Pancreas (tissue), 10 donors: Measurements from ENCODE around the gene TRIM71. TPM values are rescaled to one million over a fixed set of nuclear protein-coding genes. Genes with fewer than 3 reads are reported as not detected.

Experiments used
- ATAC-seq, 4 donors: fragments of 200-7000 bp; cut with Tn5 transposase; one replicate each; pipeline versions ENCODE4 v1.8.0 to v1.9.1; 2020; ENCODE audit warnings: mild to moderate bottlenecking in 4 of 4, moderate library complexity in 4 of 4
- DNase-seq, 6 donors: peaks; one replicate each; pipeline ENCODE4 v3.0.0-alpha.2; 2020
- FAIRE-seq: peaks from 2 replicates; lab custom pipeline; 2012; peaks lifted over from hg19 to GRCh38; lab: Jason Lieb, UNC
- H3K27ac ChIP-seq, 4 donors: fragments of 200-600 bp; sonication (generic); 1 replicate in 3 of 4; 2 replicates in 1 of 4; pipeline versions ENCODE4 v1.5.0 to v1.8.0; 2020
- H3K27me3 ChIP-seq, 4 donors: fragments of 200-600 bp; one replicate each; pipeline ENCODE4 v1.8.0; 2021
- H3K36me3 ChIP-seq, 3 donors: fragments of 200-600 bp; sonication (generic) in 1 of 3; one replicate each; pipeline versions ENCODE4 v1.5.0 to v1.8.0; 2020 to 2021
- H3K4me1 ChIP-seq, 3 donors: fragments of 200-600 bp; one replicate each; pipeline ENCODE4 v1.8.0; 2021
- H3K4me3 ChIP-seq, 4 donors: fragments of 200-600 bp; sonication (generic) in 2 of 4; one replicate each; pipeline versions ENCODE4 v1.5.0 to v1.8.0; 2020 to 2021
- H3K9me3 ChIP-seq, 4 donors: fragments of 200-600 bp; one replicate each; pipeline ENCODE4 v1.8.0; 2021
- CTCF ChIP-seq, 4 donors: fragments of 200-600 bp; sonication (generic) in 3 of 4; IDR thresholded peaks; one replicate each; pipeline versions ENCODE4 v1.5.0 to v1.8.0; 2021; ENCODE audit warnings: antibody characterized with exemption in 4 of 4
- WGBS, 2 donors: extraction: QIAGEN DNeasy Blood & Tissue Kit; methylation state at CpG; one replicate each; pipeline ENCODE4 v1.1.7; 2013; 5-methylcytosine and 5-hydroxymethylcytosine counted together
- intact Hi-C, 3 donors: fragments of 100-400 bp; cut with DNase I; formaldehyde crosslinking; loops; one replicate each; pipeline versions ENCODE4 v1.11.1 to v1.14.2; 2022
- polyA plus RNA-seq, 2 donors: library from polyadenylated mRNA; stranded (reverse); fragments of 200-250 nt; gene quantifications; one replicate each; pipeline ENCODE4 v1.2.3, GENCODE V29; 2013
- total RNA-seq, 6 donors: library from RNA; stranded (reverse); fragmentation: NEBNext Ultra II Directional in 4 of 6; extraction: Animal tissue kit (Norgen Biotek cat#: 25700) in 4 of 6; gene quantifications; one replicate each; pipeline versions ENCODE4 v1.2.1 to v1.2.4, GENCODE V29; 2021 to 2023
- donor health status: healthy with polysubstance abuse.
- donor health status: DM: no; HTN: no; CAD: no; lungs with moderate emphysema.
- donor health status: DM: no; HTN: no; CAD: no.
- donor health status: control.
- donor health status: control.
- donor health status: Bipolar disorder and iron deficiency.
- donor health status: DM: yes; HTN: yes; CAD: no.
- donor health status: DM: no; HTN: no; CAD: no.
- donor health status: DM: no; HTN: no; CAD: no.
- donor health status: DM: yes; HTN: yes; CAD: no.

The TRIM71 gene
- total and polyA plus RNA-seq, 8 donors, result 0.02 to 0.28 (median 0.03) TPM; not detected in 5

DNA sequence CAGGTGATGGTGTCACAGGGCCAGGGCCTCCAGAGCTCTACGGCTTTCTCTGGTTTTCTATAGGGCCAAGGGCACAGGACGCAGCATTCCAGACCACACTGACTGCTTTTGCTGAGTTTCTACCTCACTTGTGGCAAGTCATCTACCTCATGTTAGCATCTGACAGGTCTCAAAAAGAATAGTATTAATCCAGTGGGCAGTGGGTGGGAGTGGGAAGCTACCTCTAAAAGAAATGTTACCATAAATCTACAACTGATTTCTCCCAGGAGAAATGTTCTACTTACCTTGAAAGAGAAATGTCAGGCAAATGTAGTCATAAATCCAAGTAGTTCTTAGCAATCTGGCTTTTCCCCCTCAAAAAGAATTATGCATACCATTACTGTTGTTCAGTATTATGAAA, 77.9 kb downstream of the TRIM71 start:
- no peaks in the 10 kb centered on the region for H3K27me3 ChIP-seq
- H3K9me3 ChIP-seq, result no peaks in the 10 kb centered on the region
- TF ChIP-seq CTCF (IDR thresholded peaks at IDR 0.05), result no peak
- intact Hi-C loops, result no loop called here
- H3K4me1 ChIP-seq, result no peaks in the 10 kb centered on the region
- FAIRE-seq, result no peak
- H3K4me3 ChIP-seq, result no peak overlapping the region
- H3K27ac ChIP-seq, result no peak overlapping the region
- no peaks in the 10 kb centered on the region for H3K36me3 ChIP-seq
- no peak for ATAC-seq
- 82 to 91% methylated on average over 2 of the region's 2 CpGs for WGBS, 2 donors
- DNase-seq, result no peak

- TF ChIP-seq CTCF (IDR thresholded peaks at IDR 0.05), result no peak
These were observed 78.3 kb downstream of the TRIM71 start for GRCh38 chr3:32896143-32896542.

DNA sequence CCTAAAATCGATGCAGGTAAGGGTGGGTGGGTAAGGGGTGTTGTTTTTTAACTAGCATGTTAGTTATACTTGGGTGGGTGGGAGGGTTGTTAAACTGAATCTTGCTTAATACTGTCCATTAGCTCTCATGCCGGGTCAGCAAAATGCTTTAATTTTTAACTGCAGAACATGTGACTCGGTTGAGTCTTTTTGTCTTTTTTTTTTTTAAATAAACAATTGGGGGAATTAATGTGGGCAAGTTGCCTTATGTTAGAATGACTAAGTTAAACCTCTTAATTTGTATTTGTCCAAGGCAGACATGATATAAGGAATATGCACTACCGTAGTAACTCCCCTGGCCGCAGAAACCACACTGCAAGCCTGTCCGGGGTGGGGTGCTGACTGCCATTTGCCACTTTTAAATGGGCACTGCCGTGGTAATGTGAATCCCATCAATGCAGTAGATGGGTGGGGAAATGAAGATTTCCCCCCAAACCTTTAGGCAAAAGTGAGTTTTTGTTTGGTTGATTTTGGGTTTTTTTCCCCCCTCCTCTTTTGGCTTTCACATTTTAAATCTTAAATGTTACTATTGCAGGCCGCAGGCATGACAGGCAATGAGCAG, 79.3 kb downstream of the TRIM71 start:
- H3K4me3 ChIP-seq, result no peak overlapping the region
- ATAC-seq, result no peak
- H3K27ac ChIP-seq, result no peak overlapping the region
- TF ChIP-seq CTCF (IDR thresholded peaks at IDR 0.05), result no peak
- H3K36me3 ChIP-seq, result no peaks in the 10 kb centered on the region
- DNase-seq, result no peak
- H3K4me1 ChIP-seq, result no peaks in the 10 kb centered on the region
- no peaks in the 10 kb centered on the region for H3K9me3 ChIP-seq
- FAIRE-seq, result no peak
- intact Hi-C loops, result no loop called here
- no peaks in the 10 kb centered on the region for H3K27me3 ChIP-seq
- WGBS, 2 donors, result 76 to 80% methylated on average over 8 of the region's 8 CpGs

More at GRCh38 chr3:32896143-32896542, 78.3 kb downstream of the TRIM71 start:
- intact Hi-C loops, result no loop called here
- ATAC-seq (no peak), DNase-seq (no peak), FAIRE-seq (no peak)
- H3K27ac ChIP-seq, result no peak overlapping the region
- H3K27me3 ChIP-seq, result no peaks in the 10 kb centered on the region
- H3K4me3 ChIP-seq, result no peak overlapping the region
- WGBS, 2 donors, result 64 to 76% methylated on average over 4 of the region's 4 CpGs
- H3K4me1 ChIP-seq, result no peaks in the 10 kb centered on the region
- no peaks in the 10 kb centered on the region for H3K9me3 ChIP-seq
- H3K36me3 ChIP-seq, result no peaks in the 10 kb centered on the region

DNA sequence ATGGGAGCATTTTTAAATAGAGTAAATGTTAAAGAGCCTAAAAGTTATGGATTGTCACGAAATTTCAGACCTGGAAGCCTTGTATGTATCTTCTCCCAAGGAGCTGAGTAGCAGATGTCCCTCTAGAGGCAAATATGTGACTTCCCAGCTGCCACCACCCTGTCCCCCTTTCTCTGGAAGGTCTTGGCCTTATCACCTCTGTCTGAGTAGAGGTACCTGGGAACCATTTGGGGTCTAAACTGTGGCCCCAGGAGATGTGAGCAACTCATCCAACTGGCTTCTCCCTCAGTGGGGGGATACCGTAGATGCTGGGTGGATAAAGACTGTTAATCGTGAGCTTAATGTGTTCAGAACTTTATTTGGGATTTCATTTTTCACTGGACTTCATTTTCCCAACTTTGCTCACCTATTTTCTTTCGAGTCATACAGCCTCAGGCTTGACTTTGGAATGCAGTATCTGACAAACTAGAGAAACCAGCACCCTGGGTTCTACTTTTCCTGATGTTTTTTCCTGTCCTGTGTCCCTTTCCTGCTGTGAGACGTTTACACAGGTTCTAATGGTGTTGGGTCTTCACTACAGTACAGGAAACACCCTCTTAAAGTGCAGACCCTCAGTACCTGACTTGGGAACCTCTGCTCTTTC, 80.3 kb downstream of the TRIM71 start:
- intact Hi-C loops, result no loop called here
- Histone ChIP-seq H3K36me3 (no peaks in the 10 kb centered on the region), H3K9me3 (no peaks in the 10 kb centered on the region), H3K27me3 (no peaks in the 10 kb centered on the region), H3K4me1 (no peaks in the 10 kb centered on the region), H3K27ac (no peak overlapping the region), H3K4me3 (no peak overlapping the region)
- 69 to 73% methylated on average over 5 of the region's 5 CpGs for WGBS, 2 donors
- TF ChIP-seq CTCF (IDR thresholded peaks at IDR 0.05), result no peak
- ATAC-seq, result no peak
- DNase-seq, result no peak
- no peak for FAIRE-seq

- 82 to 93% methylated on average over 2 of the region's 2 CpGs for WGBS, 2 donors
These were observed 81.5 kb downstream of the TRIM71 start for GRCh38 chr3:32899265-32899664.

More at GRCh38 chr3:32899265-32899664, 81.5 kb downstream of the TRIM71 start:
- FAIRE-seq (no peak), ATAC-seq (no peak), DNase-seq (no peak)
- no peak for TF ChIP-seq CTCF (IDR thresholded peaks at IDR 0.05)
- Histone ChIP-seq H3K9me3 (no peaks in the 10 kb centered on the region), H3K4me3 (no peak overlapping the region), H3K4me1 (no peaks in the 10 kb centered on the region), H3K27me3 (no peaks in the 10 kb centered on the region), H3K27ac (no peak overlapping the region), H3K36me3 (no peaks in the 10 kb centered on the region)
- intact Hi-C loops, result no loop called here
